HepG2 (cell line): ENCODE results near the gene KCNJ4. TPM values are rescaled to one million over a fixed set of nuclear protein-coding genes. Genes with fewer than 3 reads are reported as not detected.
"Not testable (repeated sequence)": the region's sequence is repeated elsewhere in the genome, so short reads cannot be mapped to it uniquely, and the experiment has no call there.

Experiments
- ATAC-seq: fragments of 200-7000 bp; cut with Tn5 transposase; 3 replicates; pipeline ENCODE4 v1.9.1; 2020; ENCODE audit warnings: mild to moderate bottlenecking, moderate library complexity
- BruUV-seq: library from RNA; stranded (reverse); fragments of 400-500 nt; replicated peaks from 2 replicates; lab custom pipeline; 2021; lab: Mats Ljungman, UMichigan
- CTCF ChIA-PET: fragments of 300-600 bp; formaldehyde crosslinking; extraction: SDS; loops from one replicate; lab custom pipeline; 2021; ENCODE audit warnings: low total read pairs, inconsistent platforms, low intra/inter-chr PET ratio; lab: Yijun Ruan, JAX
- POLR2A ChIA-PET: fragments of 350-600 bp; sonication (Branson Sonifier 250); formaldehyde crosslinking; loops from one replicate; lab custom pipeline; 2020; ENCODE audit warnings: antibody characterized with exemption, inconsistent platforms; lab: Yijun Ruan, JAX
- DNase-seq: peaks from one replicate; pipeline ENCODE4 v3.0.0-alpha.2; 2015; ENCODE audit warnings: low spot score
- FAIRE-seq: peaks from 3 replicates; lab custom pipeline; 2011; peaks lifted over from hg19 to GRCh38; lab: Jason Lieb, UNC
- H2AFZ ChIP-seq: one replicate; pipeline ENCODE4 v1.6.1; 2011; ENCODE audit warnings: low read length, inconsistent platforms
- H3K27ac ChIP-seq: fragments of 300-600 bp; 3 replicates; pipeline ENCODE4 v1.8.0; 2011; ENCODE audit warnings: mixed run types, mild to moderate bottlenecking, mixed read lengths, low read length, inconsistent platforms; ENCODE audit not compliant: insufficient read depth; ENCODE audit errors: extremely low read length
- H3K27me3 ChIP-seq, 2 experiments: fragments of 200-600 bp in 1 of 2; 2 replicates in 1 of 2; 3 replicates in 1 of 2; pipeline versions ENCODE4 v1.6.0 to v1.8.0; 2011; ENCODE audit warnings: low read length in 2 of 2, mild to moderate bottlenecking in 2 of 2, moderate library complexity in 2 of 2, inconsistent platforms in 1 of 2; ENCODE audit not compliant: insufficient read depth in 2 of 2, control insufficient read depth in 1 of 2
- H3K36me3 ChIP-seq, 2 experiments: fragments of 200-600 bp in 1 of 2; replicated peaks in 1 of 2; 2 replicates in 1 of 2; 3 replicates in 1 of 2; pipeline versions ENCODE4 v1.5.1 to v1.8.0; 2011; ENCODE audit warnings: low read length in 2 of 2, inconsistent platforms in 1 of 2; ENCODE audit not compliant: insufficient read depth in 2 of 2, control insufficient read depth in 1 of 2
- H3K4me1 ChIP-seq: 2 replicates; pipeline ENCODE4 v1.5.1; 2012; ENCODE audit warnings: low read length, inconsistent platforms; ENCODE audit not compliant: insufficient read depth
- H3K4me2 ChIP-seq: 2 replicates; pipeline ENCODE4 v1.6.0; 2011; ENCODE audit warnings: low read depth, low read length, inconsistent platforms
- H3K4me3 ChIP-seq, 3 experiments: fragments of 200-600 bp in 1 of 3; sonication (generic), shearing (Covaris generic) in 1 of 3; replicated peaks in 1 of 3; 2 replicates each; pipeline ENCODE4 v1.5.1; 2011 to 2016; ENCODE audit warnings: low read length in 3 of 3, inconsistent platforms in 2 of 3, low read depth in 2 of 3, mild to moderate bottlenecking in 2 of 3, control low read depth in 1 of 3, mixed read lengths in 1 of 3; ENCODE audit not compliant: insufficient read depth in 1 of 3
- H3K79me2 ChIP-seq: one replicate; pipeline ENCODE4 v1.6.1; 2011; ENCODE audit warnings: low read length, inconsistent platforms; ENCODE audit not compliant: insufficient read depth
- H3K9ac ChIP-seq: 2 replicates; pipeline ENCODE4 v1.6.0; 2011; ENCODE audit warnings: mild to moderate bottlenecking, low read depth, low read length, inconsistent platforms; ENCODE audit not compliant: insufficient read depth
- H3K9me3 ChIP-seq: 2 replicates; pipeline ENCODE4 v1.5.1; 2012; ENCODE audit warnings: mild to moderate bottlenecking, low read length
- H4K20me1 ChIP-seq: 2 replicates; pipeline ENCODE4 v1.6.0; 2011; ENCODE audit warnings: inconsistent platforms, mild to moderate bottlenecking, low read length, moderate library complexity; ENCODE audit not compliant: insufficient read depth
- ARID5B ChIP-seq: IDR thresholded peaks from 2 replicates; pipeline ENCODE4 v1.4.0; 2020; ENCODE audit warnings: mild to moderate bottlenecking, missing genetic modification reagents
- FOXP1 ChIP-seq, 2 experiments: fragments of 450-650 bp in 1 of 2; IDR thresholded peaks; 2 replicates each; pipeline ENCODE4 v1.6.1; 2017 to 2018; ENCODE audit warnings: antibody characterized with exemption in 1 of 2
- HMG20A ChIP-seq: IDR thresholded peaks from 2 replicates; pipeline ENCODE4 v1.6.1; 2016; ENCODE audit warnings: borderline replicate concordance
- HNF4G ChIP-seq, 2 experiments: sonication (generic) in 1 of 2; formaldehyde crosslinking in 1 of 2; IDR thresholded peaks; 2 replicates each; pipeline versions ENCODE4 v1.4.0 to v1.6.1; 2011 to 2020; ENCODE audit warnings: borderline replicate concordance in 2 of 2, low read depth in 2 of 2, mild to moderate bottlenecking in 2 of 2, low read length in 1 of 2, missing genetic modification reagents in 1 of 2, moderate library complexity in 1 of 2
- NR2C2 ChIP-seq: sonication (generic); formaldehyde crosslinking; IDR thresholded peaks from 2 replicates; pipeline ENCODE4 v1.4.0; 2020; ENCODE audit warnings: missing genetic modification reagents, mild to moderate bottlenecking, moderate library complexity, borderline replicate concordance
- NR2F6 ChIP-seq, 2 experiments: IDR thresholded peaks; 2 replicates each; pipeline ENCODE4 v1.6.1; 2016; ENCODE audit warnings: antibody characterized with exemption in 1 of 2, mild to moderate bottlenecking in 1 of 2
- SAP130 ChIP-seq: IDR thresholded peaks from 2 replicates; pipeline ENCODE4 v1.6.1; 2016; ENCODE audit warnings: low read depth
- SOX13 ChIP-seq, 3 experiments: fragments of 450-650 bp in 1 of 3; sonication (generic) in 1 of 3; formaldehyde crosslinking in 1 of 3; IDR thresholded peaks in 2 of 3; conservative IDR thresholded peaks in 1 of 3; 2 replicates each; pipeline versions ENCODE4 v1.5.0 to v1.6.1; 2016 to 2020; ENCODE audit warnings: antibody characterized with exemption in 1 of 3, mild to moderate bottlenecking in 1 of 3, missing compliant biosample characterization in 1 of 3, missing genetic modification reagents in 1 of 3, moderate library complexity in 1 of 3
- SOX5 ChIP-seq: IDR thresholded peaks from 2 replicates; pipeline ENCODE4 v1.6.1; 2016; ENCODE audit warnings: borderline replicate concordance
- WGBS: methylation state at CpG from one replicate; pipeline ENCODE4 v1.1.6; 2017; ENCODE audit warnings: low lambda C conversion rate; 5-methylcytosine and 5-hydroxymethylcytosine counted together
- in situ Hi-C: cut with HindIII; loops from 2 replicates; pipeline ENCODE4 v1.10.0; 2017; ENCODE audit warnings: low pct_unique_long_range_greater_than_20kb; ENCODE audit not compliant: extremely low pct_ligation_motif_present
- intact Hi-C: fragments of 100-400 bp; cut with micrococcal nuclease; formaldehyde crosslinking; loops from one replicate; pipeline ENCODE4 v1.10.0; 2022; ENCODE audit not compliant: unreplicated experiment
- polyA plus RNA-seq, 8 experiments: library from polyadenylated mRNA; depleted of rRNA in 3 of 8; stranded (reverse) in 7 of 8; unstranded in 1 of 8; fragments of >200 nt; fragmentation: Illumina TruSeq in 4 of 8; extraction: Trizol in 4 of 8; gene quantifications; 2 replicates each; pipeline versions ENCODE4 v1.2.1 to v1.2.3, GENCODE V29; 2011 to 2016; ENCODE audit warnings: low read depth in 4 of 8, missing spikeins in 1 of 8, mixed read lengths in 1 of 8; ENCODE audit not compliant: insufficient read depth in 1 of 8
- total RNA-seq, 5 experiments: library from RNA; depleted of rRNA; stranded (reverse); fragments of >200 nt; fragmentation: Illumina TruSeq; extraction: Trizol; gene quantifications; 2 replicates each; pipeline ENCODE4 v1.2.3, GENCODE V29; 2016; ENCODE audit warnings: low read depth in 1 of 5

KCNJ4 gene
- total and polyA plus RNA-seq, 2 of the 13 experiments (the other 11 are each of a cell fraction or from before 2014, with no cell fraction given), result not detected

GRCh38 chr22:38400256-38400655 is 54.7 kb downstream of the KCNJ4 start:
- H3K27me3 ChIP-seq; H3K79me2 ChIP-seq; POLR2A ChIA-PET; H4K20me1 ChIP-seq; CTCF ChIA-PET; H3K36me3 ChIP-seq; intact Hi-C loops; in situ Hi-C loops; H2AFZ ChIP-seq; ATAC-seq; H3K9me3 ChIP-seq; FAIRE-seq; BruUV-seq; TF ChIP-seq NR2F6 (IDR thresholded peaks at IDR 0.05); FOXP1 (IDR thresholded peaks at IDR 0.05); SOX13 (IDR thresholded peaks at IDR 0.05); HNF4G (CRISPR knock-in tag; IDR thresholded peaks at IDR 0.05; ENCODE audit: borderline replicate concordance, low read depth): not testable (repeated sequence)
- peak overlapping the region; percentile 46 for H3K27ac ChIP-seq
- 0 out of 2 replicates have a peak, but pooled peaks have one; percentile 19 for TF ChIP-seq NR2F6 (CRISPR knock-in tag; IDR thresholded peaks at IDR 0.05)
- peak; percentile 16; the same call in 1 of the 2 replicates for TF ChIP-seq ARID5B (CRISPR knock-in tag)
- peak; percentile 39; the same call in 1 of the 2 replicates for TF ChIP-seq SOX5
- TF ChIP-seq FOXP1 (CRISPR knock-in tag; IDR thresholded peaks at IDR 0.05), result peak; percentile 41; the same call in 1 of the 2 replicates
- peak in 1 of 2 experiments; percentile 29; a peak in 1 of 4 replicates for TF ChIP-seq SOX13 (CRISPR knock-in tag; conservative IDR thresholded peaks at IDR 0.05 in 1 of 2, IDR thresholded peaks at IDR 0.05 in 1 of 2)
- TF ChIP-seq SAP130 (CRISPR knock-in tag), result peak; percentile 41
- 0 out of 2 replicates have a peak, but pooled peaks have one; percentile 9 for TF ChIP-seq HNF4G (IDR thresholded peaks at IDR 0.05; ENCODE audit: borderline replicate concordance, low read depth, low read length)
- TF ChIP-seq HMG20A, result peak; percentile 37; the same call in 1 of the 2 replicates
- 0 out of 2 replicates have a peak, but pooled peaks have one; percentile 18 for TF ChIP-seq NR2C2 (CRISPR knock-in tag)
- peaks cover 57% of the 10 kb centered on the region for H3K4me1 ChIP-seq
- peak overlapping the region in 1 of 3 experiments; percentile 23; a peak in 1 of 6 replicates for H3K4me3 ChIP-seq
- DNase-seq, result peak; percentile 26
- WGBS, result 0% methylated on average over 2 of the region's 2 CpGs
- H3K9ac ChIP-seq, result 0 out of 2 replicates have a peak overlapping the region, but pooled peaks have one; percentile 29
- H3K4me2 ChIP-seq, result peak overlapping the region; percentile 84
